Measurements from ENCODE around the gene SHISA9. TPM values are rescaled to one million over a fixed set of nuclear protein-coding genes. Genes with fewer than 3 reads are reported as not detected.

The SHISA9 gene
- total RNA-seq, 1 donor from 2014 or later: not detected

- intact Hi-C loops (cut with micrococcal nuclease): no loop called here
Observed at GRCh38 chr16:13064821-13065220, 163.4 kb downstream of the SHISA9 start.

- intact Hi-C loops (cut with micrococcal nuclease): no loop called here
Observed at GRCh38 chr16:13067648-13068047, 166.2 kb downstream of the SHISA9 start.

GRCh38 chr16:13068912-13069583 is 167.7 kb downstream of the SHISA9 start:
- intact Hi-C loops (cut with micrococcal nuclease): no loop called here

- intact Hi-C loops (cut with micrococcal nuclease): no loop called here
Observed at GRCh38 chr16:13070268-13070667, 168.9 kb downstream of the SHISA9 start.

GRCh38 chr16:13076878-13077277 is 175.5 kb downstream of the SHISA9 start:
- intact Hi-C loops (cut with micrococcal nuclease): no loop called here

- intact Hi-C loops (cut with micrococcal nuclease): no loop called here
Observed at GRCh38 chr16:13077816-13078215, 176.4 kb downstream of the SHISA9 start.

- intact Hi-C loops (cut with micrococcal nuclease): no loop called here
Observed at GRCh38 chr16:13080531-13080930, 179.1 kb downstream of the SHISA9 start.

- intact Hi-C loops (cut with micrococcal nuclease): no loop called here
Observed at GRCh38 chr16:13081825-13082331, 180.5 kb downstream of the SHISA9 start.

GRCh38 chr16:13083681-13084080 is 182.3 kb downstream of the SHISA9 start:
- intact Hi-C loops (cut with micrococcal nuclease): no loop called here

GRCh38 chr16:13084331-13084730 is 182.9 kb downstream of the SHISA9 start:
- intact Hi-C loops (cut with micrococcal nuclease): no loop called here

GRCh38 chr16:13093661-13094060 is 192.3 kb downstream of the SHISA9 start:
- intact Hi-C loops (cut with micrococcal nuclease): no loop called here

- intact Hi-C loops (cut with micrococcal nuclease): no loop called here
Observed at GRCh38 chr16:13095061-13095460, 193.7 kb downstream of the SHISA9 start.

- intact Hi-C loops (cut with micrococcal nuclease): no loop called here
Observed at GRCh38 chr16:13098536-13098935, 197.1 kb downstream of the SHISA9 start.

- intact Hi-C loops (cut with micrococcal nuclease): no loop called here
Observed at GRCh38 chr16:13099822-13100221, 198.4 kb downstream of the SHISA9 start.

GRCh38 chr16:13100970-13101369 is 199.6 kb downstream of the SHISA9 start:
- intact Hi-C loops (cut with micrococcal nuclease): no loop called here

- intact Hi-C loops (cut with micrococcal nuclease): no loop called here
Observed at GRCh38 chr16:13101828-13102227, 200.4 kb downstream of the SHISA9 start.

- intact Hi-C loops (cut with micrococcal nuclease): no loop called here
Observed at GRCh38 chr16:13102401-13102800, 201.0 kb downstream of the SHISA9 start.

GRCh38 chr16:13103831-13104530 is 202.6 kb downstream of the SHISA9 start:
- intact Hi-C loops (cut with micrococcal nuclease): no loop called here

GRCh38 chr16:13104772-13105171 is 203.4 kb downstream of the SHISA9 start:
- intact Hi-C loops (cut with micrococcal nuclease): no loop called here

GRCh38 chr16:13105427-13105826 is 204.0 kb downstream of the SHISA9 start:
- intact Hi-C loops (cut with micrococcal nuclease): no loop called here

GRCh38 chr16:13106464-13106863 is 205.1 kb downstream of the SHISA9 start:
- intact Hi-C loops (cut with micrococcal nuclease): no loop called here

- intact Hi-C loops (cut with micrococcal nuclease): no loop called here
Observed at GRCh38 chr16:13108126-13108525, 206.7 kb downstream of the SHISA9 start.

- intact Hi-C loops (cut with micrococcal nuclease): no loop called here
Observed at GRCh38 chr16:13109171-13109570, 207.8 kb downstream of the SHISA9 start.
